OCI-LY1 (cell line): ENCODE data around the gene DACT2.

ENCODE experiments used
- H2AFZ ChIP-seq: fragments of 200-600 bp; sonication (generic), shearing (Covaris generic); 2 replicates; pipeline ENCODE4 v1.6.0; 2014; ENCODE audit warnings: antibody characterized with exemption, mild to moderate bottlenecking, low read length
- H3F3A ChIP-seq: fragments of 200-600 bp; sonication (generic), shearing (Covaris generic); 2 replicates; pipeline ENCODE4 v1.6.0; 2014; ENCODE audit warnings: mild to moderate bottlenecking, antibody characterized with exemption, low read length, moderate library complexity; ENCODE audit not compliant: insufficient read depth
- H3K27ac ChIP-seq: fragments of 200-600 bp; sonication (generic); 2 replicates; pipeline ENCODE4 v1.5.1; 2014; ENCODE audit warnings: low read length, mixed run types, mild to moderate bottlenecking, low read depth; ENCODE audit not compliant: poor library complexity, severe bottlenecking
- H3K27me3 ChIP-seq: fragments of 200-600 bp; sonication (generic); 2 replicates; pipeline ENCODE4 v1.6.0; 2014; ENCODE audit warnings: antibody characterized with exemption, mild to moderate bottlenecking, low read length, moderate library complexity; ENCODE audit not compliant: insufficient read depth
- H3K36me3 ChIP-seq: fragments of 200-600 bp; sonication (generic); 2 replicates; pipeline ENCODE4 v1.6.1; 2014; ENCODE audit warnings: mild to moderate bottlenecking, antibody characterized with exemption, low read length, moderate library complexity, mixed read lengths; ENCODE audit not compliant: insufficient read depth
- H3K4me1 ChIP-seq: fragments of 200-600 bp; sonication (generic); 2 replicates; pipeline ENCODE4 v1.5.1; 2014; ENCODE audit warnings: mild to moderate bottlenecking, low read length, moderate library complexity; ENCODE audit not compliant: insufficient read depth, severe bottlenecking
- H3K4me2 ChIP-seq: fragments of 200-600 bp; sonication (generic), shearing (Covaris generic); 2 replicates; pipeline ENCODE4 v1.6.1; 2014; ENCODE audit warnings: low read length
- H3K4me3 ChIP-seq: fragments of 200-600 bp; sonication (generic); 2 replicates; pipeline ENCODE4 v1.5.1; 2014; ENCODE audit warnings: low read length, low read depth, mild to moderate bottlenecking, mixed read lengths; ENCODE audit not compliant: poor library complexity, severe bottlenecking
- H3K79me2 ChIP-seq: fragments of 200-600 bp; shearing (Covaris generic); 2 replicates; pipeline ENCODE4 v1.6.1; 2016; ENCODE audit warnings: mixed run types, low read length, mixed read lengths; ENCODE audit not compliant: insufficient read depth
- H3K9ac ChIP-seq: fragments of 200-600 bp; sonication (generic), shearing (Covaris generic); 2 replicates; pipeline ENCODE4 v1.6.1; 2014; ENCODE audit warnings: mild to moderate bottlenecking, low read length, mixed read lengths
- H3K9me2 ChIP-seq: fragments of 200-600 bp; sonication (generic), shearing (Covaris generic); 2 replicates; pipeline ENCODE4 v1.6.1; 2014; ENCODE audit warnings: low read depth, mild to moderate bottlenecking, low read length, mixed read lengths
- H3K9me3 ChIP-seq: fragments of 200-600 bp; shearing (Covaris generic); 2 replicates; pipeline ENCODE4 v1.6.1; 2014; ENCODE audit warnings: low read length, mixed read lengths
- H4K20me1 ChIP-seq: fragments of 200-600 bp; sonication (generic), shearing (Covaris generic); 2 replicates; pipeline ENCODE4 v1.6.0; 2016; ENCODE audit warnings: mild to moderate bottlenecking, low read length; ENCODE audit not compliant: insufficient read depth
- CTCF ChIP-seq: fragments of 200-600 bp; sonication (generic), shearing (Covaris generic); IDR thresholded peaks from 2 replicates; pipeline ENCODE4 v1.5.1; 2017; ENCODE audit warnings: mild to moderate bottlenecking, antibody characterized with exemption, low read length, moderate library complexity, mixed read lengths
- EZH2 ChIP-seq: fragments of 200-600 bp; sonication (generic), shearing (Covaris generic); IDR thresholded peaks from 2 replicates; pipeline ENCODE4 v1.8.0; 2017; ENCODE audit warnings: borderline replicate concordance, mixed run types, mild to moderate bottlenecking, antibody characterized with exemption, low read length, moderate library complexity, mixed read lengths

Gene DACT2, protein sequence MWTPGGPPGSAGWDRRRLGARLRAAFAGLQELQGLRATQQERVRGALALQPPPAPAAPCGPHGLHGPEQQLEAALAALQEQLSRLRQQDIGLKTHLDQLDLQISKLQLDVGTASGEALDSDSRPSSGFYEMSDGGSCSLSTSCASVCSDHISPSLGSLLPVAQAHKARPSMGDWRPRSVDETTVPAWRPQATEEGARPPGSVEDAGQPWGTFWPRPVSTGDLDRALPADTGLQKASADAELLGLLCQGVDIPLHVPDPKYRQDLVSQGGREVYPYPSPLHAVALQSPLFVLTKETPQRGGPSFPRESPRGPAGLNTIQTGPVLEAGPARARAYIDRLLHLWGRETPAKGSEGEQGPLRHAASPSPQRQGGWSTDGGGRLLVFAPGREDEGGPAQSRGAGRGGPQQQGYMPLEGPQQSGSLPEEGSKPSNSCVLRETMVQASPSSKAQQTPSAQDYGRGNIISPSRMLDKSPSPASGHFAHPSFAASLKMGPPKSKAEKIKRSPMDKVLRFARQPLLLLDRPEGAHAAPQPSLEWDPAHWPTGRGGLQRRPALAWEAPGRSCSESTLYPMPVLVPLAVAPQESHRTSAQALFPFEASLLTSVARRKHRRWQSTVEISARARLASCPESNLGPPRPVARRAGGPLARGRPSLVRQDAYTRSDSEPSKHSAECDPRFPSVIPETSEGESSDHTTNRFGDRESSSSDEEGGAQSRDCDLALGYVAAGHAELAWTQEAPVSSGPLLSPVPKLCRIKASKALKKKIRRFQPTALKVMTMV

GRCh38 chr6:168319279-168320111 is at the start of gene DACT2:
TSS of gene DACT2 (minus strand) at chr6:168319777. CDS start at chr6:168319633, 144 bp downstream.
- Histone ChIP-seq H3K4me2 (no peak within 1 kb of the TSS), H2AFZ (no peak within 1 kb of the TSS), H3K9me2 (no peaks in the 10 kb centered on the region), H4K20me1 (no peaks in the 10 kb centered on the region), H3F3A (no peaks in the 10 kb centered on the region), H3K9me3 (no peaks in the 10 kb centered on the region), H3K9ac (no peak within 1 kb of the TSS), H3K27me3 (no peaks in the 10 kb centered on the region), H3K27ac (no peak within 1 kb of the TSS), H3K36me3 (no peaks in the 10 kb centered on the region), H3K4me1 (no peaks in the 10 kb centered on the region), H3K79me2 (no peaks in the 10 kb centered on the region), H3K4me3 (no peak within 1 kb of the TSS)
- TF ChIP-seq EZH2, result no peak
- no peak for TF ChIP-seq CTCF

- Histone ChIP-seq H3K27ac (no peak overlapping the region), H3K79me2 (no peaks in the 10 kb centered on the region), H3K4me1 (no peaks in the 10 kb centered on the region), H4K20me1 (no peaks in the 10 kb centered on the region), H3F3A (no peaks in the 10 kb centered on the region), H2AFZ (no peak overlapping the region), H3K27me3 (no peaks in the 10 kb centered on the region; the same call in 1 of the 2 replicates), H3K9me3 (no peaks in the 10 kb centered on the region), H3K9me2 (no peaks in the 10 kb centered on the region), H3K4me2 (no peak overlapping the region), H3K4me3 (no peak overlapping the region), H3K36me3 (no peaks in the 10 kb centered on the region), H3K9ac (no peak overlapping the region)
- no peak for TF ChIP-seq EZH2
- TF ChIP-seq CTCF, result no peak
These were observed 49.4 kb upstream of the DACT2 start for GRCh38 chr6:168368936-168369335.

GRCh38 chr6:168368066-168368820 is 48.7 kb upstream of the DACT2 start:
- Histone ChIP-seq H2AFZ (no peak overlapping the region), H3F3A (no peaks in the 10 kb centered on the region), H3K9me3 (no peaks in the 10 kb centered on the region), H3K9me2 (no peaks in the 10 kb centered on the region), H3K4me1 (no peaks in the 10 kb centered on the region), H3K36me3 (no peaks in the 10 kb centered on the region), H4K20me1 (no peaks in the 10 kb centered on the region), H3K4me3 (no peak overlapping the region), H3K27me3 (no peaks in the 10 kb centered on the region; the same call in 1 of the 2 replicates), H3K4me2 (no peak overlapping the region), H3K79me2 (no peaks in the 10 kb centered on the region), H3K9ac (no peak overlapping the region), H3K27ac (no peak overlapping the region)
- TF ChIP-seq CTCF, result no peak
- no peak for TF ChIP-seq EZH2
